OCI-LY3 (cell line): Measurements from ENCODE around the gene IMMP2L.

Experiments
- CTCF ChIP-seq: fragments of 200-600, 300-600 bp; sonication (generic); IDR thresholded peaks from 2 replicates; pipeline ENCODE4 v1.5.1; 2014; ENCODE audit warnings: antibody characterized with exemption, low read length, low read depth
- EZH2phosphoT487 ChIP-seq: fragments of 200-600 bp; shearing (Covaris generic); IDR thresholded peaks from 2 replicates; pipeline ENCODE4 v1.6.1; 2018; ENCODE audit warnings: antibody characterized with exemption, mixed run types, low read depth

- TF ChIP-seq CTCF (no peak), EZH2phosphoT487 (no peak)
Observed at GRCh38 chr7:110698576-110698975, 863.7 kb downstream of the IMMP2L start.
